HG02884 (cell line): ENCODE data around the gene TBCD.
"Not testable (repeated sequence)": the region's sequence is repeated elsewhere in the genome, so short reads cannot be mapped to it uniquely, and the experiment has no call there.

Experiments used
- ATAC-seq: cut with Tn5 transposase; IDR thresholded peaks from one replicate; pipeline ENCODE4 v1.9.1; 2021; ENCODE audit warnings: mild to moderate bottlenecking, moderate library complexity; ENCODE audit not compliant: unreplicated experiment

TBCD gene

DNA sequence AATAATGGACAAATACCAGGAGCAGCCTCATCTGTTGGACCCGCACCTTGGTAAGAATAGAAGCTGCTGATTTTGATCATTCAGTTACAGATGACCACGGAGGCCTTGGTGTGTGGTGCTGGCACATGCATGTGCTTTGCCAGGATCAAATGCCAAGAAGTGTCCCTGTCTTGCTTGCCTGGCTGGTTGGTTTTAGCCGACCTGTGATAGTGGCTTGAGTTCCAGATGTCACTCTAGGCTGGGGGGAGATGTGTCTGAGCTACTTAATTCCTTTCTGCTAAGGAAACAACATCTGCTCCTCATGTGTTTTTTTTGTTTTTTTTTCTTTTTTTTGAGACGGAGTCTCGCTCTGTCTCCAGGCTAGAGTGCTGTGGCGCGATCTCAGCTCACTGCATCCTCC is 4.3 kb downstream of the TBCD start:
- no peak for ATAC-seq

DNA sequence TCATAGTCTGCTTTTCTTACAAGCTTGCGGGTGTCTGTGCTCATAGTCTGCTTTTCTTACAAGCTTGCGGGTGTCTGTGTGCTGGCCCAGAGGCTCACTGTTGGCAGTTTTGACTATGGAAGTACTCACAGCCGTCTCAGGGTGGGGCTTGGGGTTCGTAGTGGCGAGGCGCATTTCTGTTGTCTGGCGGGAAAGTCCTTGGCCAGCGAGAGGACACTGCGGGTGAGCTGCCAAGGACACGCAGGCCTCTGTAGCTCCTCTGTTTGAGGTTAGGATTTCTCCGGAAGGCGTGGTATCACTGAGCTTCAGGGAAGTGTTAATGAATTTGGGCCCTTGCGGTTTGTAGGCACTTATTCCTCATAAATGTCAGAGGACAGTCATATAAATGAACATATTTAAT is 13.5 kb downstream of the TBCD start:
- ATAC-seq: no peak

GRCh38 chr17:82767041-82767754 is 15.3 kb downstream of the TBCD start:
- ATAC-seq: no peak

- ATAC-seq: no peak
These were observed 17.2 kb downstream of the TBCD start for GRCh38 chr17:82769041-82769440.

GRCh38 chr17:82772026-82772425 is 20.2 kb downstream of the TBCD start:
- no peak for ATAC-seq

DNA sequence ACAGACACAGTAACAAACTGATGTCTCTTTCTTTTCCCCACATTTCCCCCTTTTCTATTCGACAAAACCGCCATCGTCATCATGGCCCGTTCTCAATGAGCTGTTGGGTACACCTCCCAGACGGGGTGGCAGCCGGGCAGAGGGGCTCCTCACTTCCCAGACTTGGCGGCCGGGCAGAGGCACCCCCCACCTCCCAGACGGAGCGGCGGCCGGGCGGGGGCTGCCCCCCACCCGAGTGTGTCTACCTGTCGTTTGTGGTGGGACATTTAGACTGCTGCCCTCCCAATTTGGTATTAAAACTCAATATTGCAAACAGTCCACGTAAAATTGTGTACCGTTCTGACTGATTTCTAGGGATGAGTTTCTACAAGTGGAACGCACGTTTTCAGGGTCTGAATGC is 22.6 kb downstream of the TBCD start:
- not testable (repeated sequence) for ATAC-seq

- no peak for ATAC-seq
These were observed 23.3 kb downstream of the TBCD start for GRCh38 chr17:82775001-82775823.

- ATAC-seq: no peak
These were observed 24.6 kb downstream of the TBCD start for GRCh38 chr17:82776454-82776853.

DNA sequence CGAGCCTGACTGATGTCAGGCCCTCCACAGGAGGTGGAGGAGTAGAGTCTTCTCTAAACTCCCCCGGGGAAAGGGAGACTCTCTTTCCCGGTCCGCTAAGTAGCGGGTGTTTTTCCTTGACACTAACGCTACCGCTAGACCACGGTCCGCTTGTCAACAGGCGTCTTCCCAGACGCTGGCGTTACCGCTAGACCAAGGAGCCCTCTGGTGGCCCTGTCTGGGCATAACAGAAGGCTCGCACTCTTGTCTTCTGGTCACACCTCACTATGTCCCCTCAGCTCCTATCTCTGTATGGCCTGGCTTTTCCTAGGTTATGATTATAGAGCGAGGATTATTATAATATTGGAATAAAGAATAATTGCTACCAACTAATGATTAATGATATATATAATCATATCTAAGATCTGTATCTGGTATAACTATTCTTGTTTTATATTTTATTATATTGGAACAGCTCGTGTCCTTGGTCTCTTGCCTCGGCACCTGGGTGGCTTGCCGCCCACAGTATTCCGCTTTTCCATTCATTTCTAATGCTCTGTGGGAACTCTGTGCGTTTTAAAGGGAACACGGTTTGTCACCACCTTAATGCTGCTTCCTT is 26.0 kb downstream of the TBCD start:
- not testable (repeated sequence) for ATAC-seq

DNA sequence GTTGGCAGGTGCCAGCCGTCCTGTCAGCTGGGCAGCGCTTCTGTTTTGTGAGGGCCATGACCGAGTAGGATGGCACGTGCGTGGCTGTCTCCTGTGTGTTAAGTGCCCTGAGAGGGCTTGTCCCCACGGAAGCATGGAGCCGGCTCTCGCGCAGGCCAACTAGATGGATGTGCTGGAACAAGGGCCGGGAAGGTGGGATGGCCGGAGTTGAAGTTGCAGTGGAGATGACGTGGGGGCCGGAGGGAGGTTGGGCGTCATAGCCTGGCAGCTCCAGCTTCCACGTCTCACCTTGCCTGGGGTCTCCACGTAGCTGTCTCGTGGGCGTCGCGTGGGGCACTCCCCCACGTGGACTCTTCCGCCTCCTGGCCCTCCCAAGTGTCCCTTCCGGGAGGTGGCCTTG is 27.7 kb downstream of the TBCD start:
- no peak for ATAC-seq

GRCh38 chr17:82780195-82780594 is 28.3 kb downstream of the TBCD start:
- ATAC-seq: no peak

- ATAC-seq: no peak
These were observed 29.4 kb downstream of the TBCD start for GRCh38 chr17:82780971-82781893.

DNA sequence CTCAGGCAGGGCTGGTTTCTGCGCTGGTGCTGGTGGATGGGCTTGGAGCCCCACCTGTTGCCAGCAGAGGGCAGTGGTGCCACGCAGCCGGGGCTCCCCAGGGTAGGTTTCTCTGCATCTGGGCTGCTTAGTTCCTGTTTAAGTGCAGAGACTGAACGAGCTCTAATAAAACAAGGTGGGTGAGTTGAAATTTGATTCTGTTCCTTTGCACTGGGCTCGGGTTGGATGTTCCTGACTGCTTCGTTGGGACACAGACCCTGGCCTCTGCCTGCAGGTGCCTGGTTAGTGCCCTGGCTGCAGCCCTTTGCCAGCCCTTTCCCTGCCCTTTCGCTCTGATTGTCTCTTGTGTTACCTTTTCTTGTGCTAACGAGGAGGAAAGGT is 30.0 kb downstream of the TBCD start:
- no peak for ATAC-seq

DNA sequence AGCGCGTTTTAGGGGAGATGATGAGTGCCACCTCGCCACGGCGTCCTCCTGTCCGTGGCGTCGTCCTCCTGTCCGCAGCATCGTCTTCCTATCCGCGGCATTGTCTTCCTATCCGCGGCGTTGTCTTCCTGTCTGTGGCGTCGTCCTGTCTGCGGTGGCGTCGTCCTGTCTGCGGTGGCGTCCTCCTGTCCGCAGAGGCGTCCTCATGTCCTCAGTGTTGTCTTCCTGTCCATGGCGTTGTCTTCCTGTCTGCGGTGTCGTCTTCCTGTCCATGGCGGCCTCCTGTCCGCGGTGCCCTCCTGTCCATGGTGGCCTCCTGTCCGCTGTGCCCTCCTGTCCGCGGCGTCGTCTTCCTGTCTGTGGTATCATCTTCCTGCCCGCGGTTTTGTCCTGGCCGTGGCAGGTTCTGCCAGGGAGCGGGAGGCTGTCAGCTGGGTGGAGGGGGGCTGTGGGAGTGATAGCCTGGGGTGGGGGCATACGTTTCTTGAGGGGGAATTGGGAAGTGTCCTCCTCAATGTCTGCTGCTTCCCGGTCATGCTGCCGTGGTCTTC is 30.9 kb downstream of the TBCD start:
- no peak for ATAC-seq

DNA sequence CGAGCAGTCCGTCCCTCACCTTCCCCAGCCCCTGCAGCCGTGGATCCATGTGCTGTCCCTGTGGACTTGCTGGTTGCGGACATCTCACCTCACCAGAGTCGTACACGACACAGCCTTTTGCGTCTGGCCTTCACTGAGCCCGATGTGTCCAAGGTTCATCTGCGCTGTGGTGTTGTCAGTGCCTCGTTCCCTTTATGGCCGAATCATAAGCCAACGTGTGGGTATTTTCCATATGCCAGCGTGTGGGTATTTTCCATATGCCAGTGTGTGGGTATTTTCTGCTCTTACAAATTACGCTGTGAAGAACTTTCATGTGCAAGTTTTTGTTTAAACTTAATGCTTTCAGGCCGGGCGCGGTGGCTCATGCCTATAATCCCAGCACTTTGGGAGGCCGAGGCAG is 31.6 kb downstream of the TBCD start:
- ATAC-seq: no peak

GRCh38 chr17:82785581-82785980 is 33.7 kb downstream of the TBCD start:
- not testable (repeated sequence) for ATAC-seq

DNA sequence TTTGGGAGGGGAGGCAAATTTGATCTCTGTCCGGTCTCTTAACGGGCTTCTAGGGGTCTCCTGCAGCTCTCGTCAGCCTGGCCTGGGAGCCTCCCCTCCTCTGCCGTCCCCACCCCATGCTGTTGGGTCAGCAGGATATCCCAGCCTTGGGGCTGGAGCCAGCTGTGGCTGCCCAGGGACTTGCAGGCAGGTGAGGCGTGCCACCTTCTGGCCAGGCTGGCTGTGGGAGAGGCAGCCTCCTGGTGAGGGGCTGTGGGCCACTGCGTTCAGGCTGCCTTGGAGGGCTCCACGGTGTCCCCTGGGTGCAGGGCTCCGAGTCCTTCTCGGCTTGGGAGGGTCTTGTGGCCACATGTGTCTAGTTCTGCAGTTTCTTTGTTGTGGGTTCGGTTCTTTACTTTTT is 34.6 kb downstream of the TBCD start:
- ATAC-seq: no peak

GRCh38 chr17:82787081-82787848 is 35.4 kb downstream of the TBCD start:
- no peak for ATAC-seq

- ATAC-seq: no peak
These were observed 36.5 kb downstream of the TBCD start for GRCh38 chr17:82788206-82789001.
